HEK293T (cell line): ENCODE results near the gene CACNA1C.

ENCODE experiments used
- FOXA1 ChIP-seq: fragments of 450-650 bp; IDR thresholded peaks from 2 replicates; pipeline ENCODE4 v1.6.1; 2016; ENCODE audit warnings: mild to moderate bottlenecking
- FOXM1 ChIP-seq: fragments of 450-650 bp; IDR thresholded peaks from 2 replicates; pipeline ENCODE4 v1.6.1; 2017; ENCODE audit warnings: mild to moderate bottlenecking, borderline replicate concordance
- PKNOX1 ChIP-seq: fragments of 450-650 bp; IDR thresholded peaks from 2 replicates; pipeline ENCODE4 v1.6.1; 2016
- SUZ12 ChIP-seq: fragments of 450-650 bp; IDR thresholded peaks from 2 replicates; pipeline ENCODE4 v1.6.1; 2016; ENCODE audit warnings: mild to moderate bottlenecking
- ZNF384 ChIP-seq: fragments of 450-650 bp; IDR thresholded peaks from 2 replicates; pipeline ENCODE4 v1.6.1; 2016

GRCh38 chr12:2456813-2457186 is 404.0 kb downstream of the CACNA1C start:
- TF ChIP-seq FOXA1 (no peak), SUZ12 (no peak), FOXM1 (no peak), PKNOX1 (no peak), ZNF384 (no peak)
